Ovary (tissue), 3 donors: ENCODE measurements around the gene SON.

Experiments used
- EP300 ChIP-seq: sonication (generic); formaldehyde crosslinking; IDR thresholded peaks from one replicate; pipeline ENCODE4 v1.6.1; 2017; ENCODE audit warnings: antibody characterized with exemption
- TF ChIP-seq, protein P1 (sequence below), 3 donors: fragments of 450-650 bp in 2 of 3; fragments of 200-600 bp in 1 of 3; IDR thresholded peaks; one replicate each; pipeline versions ENCODE4 v1.5.1 to v1.8.0; 2016 to 2022; ENCODE audit warnings: antibody characterized with exemption in 3 of 3, mild to moderate bottlenecking in 1 of 3
- donor health status: DM: no; HTN: no; CAD: no.

DNA sequence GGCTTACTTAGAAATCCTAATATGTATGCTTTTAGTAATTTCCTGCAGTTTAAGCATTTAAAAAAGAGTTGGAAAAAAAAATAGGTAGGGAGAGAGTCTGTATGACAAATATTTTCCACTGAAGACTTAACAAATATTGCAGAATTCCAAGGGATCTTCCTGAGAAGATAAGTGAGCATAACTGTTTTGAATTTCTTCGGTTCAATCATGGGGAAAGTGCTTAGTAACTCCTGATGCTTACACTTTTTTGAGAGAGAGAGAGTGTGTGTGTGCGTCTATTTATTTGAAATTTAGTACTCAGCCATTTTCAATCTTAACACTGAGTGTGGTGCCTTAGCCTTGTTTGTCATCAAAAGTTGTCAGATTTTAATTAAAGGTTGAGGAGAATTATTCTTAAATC is 18.5 kb downstream of the SON start:
- TF ChIP-seq, protein P1, sequence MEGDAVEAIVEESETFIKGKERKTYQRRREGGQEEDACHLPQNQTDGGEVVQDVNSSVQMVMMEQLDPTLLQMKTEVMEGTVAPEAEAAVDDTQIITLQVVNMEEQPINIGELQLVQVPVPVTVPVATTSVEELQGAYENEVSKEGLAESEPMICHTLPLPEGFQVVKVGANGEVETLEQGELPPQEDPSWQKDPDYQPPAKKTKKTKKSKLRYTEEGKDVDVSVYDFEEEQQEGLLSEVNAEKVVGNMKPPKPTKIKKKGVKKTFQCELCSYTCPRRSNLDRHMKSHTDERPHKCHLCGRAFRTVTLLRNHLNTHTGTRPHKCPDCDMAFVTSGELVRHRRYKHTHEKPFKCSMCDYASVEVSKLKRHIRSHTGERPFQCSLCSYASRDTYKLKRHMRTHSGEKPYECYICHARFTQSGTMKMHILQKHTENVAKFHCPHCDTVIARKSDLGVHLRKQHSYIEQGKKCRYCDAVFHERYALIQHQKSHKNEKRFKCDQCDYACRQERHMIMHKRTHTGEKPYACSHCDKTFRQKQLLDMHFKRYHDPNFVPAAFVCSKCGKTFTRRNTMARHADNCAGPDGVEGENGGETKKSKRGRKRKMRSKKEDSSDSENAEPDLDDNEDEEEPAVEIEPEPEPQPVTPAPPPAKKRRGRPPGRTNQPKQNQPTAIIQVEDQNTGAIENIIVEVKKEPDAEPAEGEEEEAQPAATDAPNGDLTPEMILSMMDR (IDR thresholded peaks at IDR 0.05) = no peak
- no peak for TF ChIP-seq EP300
